GM13976 (cell line): ENCODE measurements around the gene CNTN6.

Source experiments
- DNase-seq: peaks from one replicate; pipeline ENCODE4 v3.0.0; 2012; ENCODE audit warnings: low spot score
- in situ Hi-C: fragments of 300-500 bp; cut with MboI; formaldehyde crosslinking; loops from one replicate; pipeline ENCODE4 v1.12.0; 2022; ENCODE audit warnings: low sequenced_read_pairs, mixed read lengths, inconsistent platforms; ENCODE audit not compliant: unreplicated experiment
- TF ChIP-seq, protein P1 (sequence below): IDR thresholded peaks from 2 replicates; pipeline ENCODE4 v1.5.1; 2012; ENCODE audit warnings: borderline replicate concordance, mild to moderate bottlenecking; ENCODE audit not compliant: insufficient read depth; ENCODE audit errors: extremely low read depth, missing control alignments, control extremely low read depth

Gene CNTN6

DNA sequence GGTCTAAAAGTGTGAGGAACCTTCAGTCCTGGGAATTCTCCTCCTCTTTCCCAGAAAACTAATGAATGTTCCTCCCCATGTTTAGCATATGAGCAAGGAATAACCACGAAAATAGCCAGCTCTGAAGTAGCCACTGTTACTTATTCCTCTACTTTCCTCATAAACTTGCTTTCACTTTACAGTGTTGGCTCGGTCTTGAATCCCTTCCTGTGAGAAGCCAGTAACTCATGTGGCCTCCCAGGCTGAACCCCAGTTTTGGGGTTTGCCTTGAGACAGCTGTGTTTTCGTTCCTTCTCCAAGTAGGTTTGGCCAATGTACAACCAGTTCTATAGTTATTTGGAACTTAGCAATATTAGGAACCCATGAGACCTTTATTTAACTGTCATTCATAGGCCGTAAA lies 195.0 kb downstream of the CNTN6 start:
- in situ Hi-C loops = no loop called here
- TF ChIP-seq, protein P1, sequence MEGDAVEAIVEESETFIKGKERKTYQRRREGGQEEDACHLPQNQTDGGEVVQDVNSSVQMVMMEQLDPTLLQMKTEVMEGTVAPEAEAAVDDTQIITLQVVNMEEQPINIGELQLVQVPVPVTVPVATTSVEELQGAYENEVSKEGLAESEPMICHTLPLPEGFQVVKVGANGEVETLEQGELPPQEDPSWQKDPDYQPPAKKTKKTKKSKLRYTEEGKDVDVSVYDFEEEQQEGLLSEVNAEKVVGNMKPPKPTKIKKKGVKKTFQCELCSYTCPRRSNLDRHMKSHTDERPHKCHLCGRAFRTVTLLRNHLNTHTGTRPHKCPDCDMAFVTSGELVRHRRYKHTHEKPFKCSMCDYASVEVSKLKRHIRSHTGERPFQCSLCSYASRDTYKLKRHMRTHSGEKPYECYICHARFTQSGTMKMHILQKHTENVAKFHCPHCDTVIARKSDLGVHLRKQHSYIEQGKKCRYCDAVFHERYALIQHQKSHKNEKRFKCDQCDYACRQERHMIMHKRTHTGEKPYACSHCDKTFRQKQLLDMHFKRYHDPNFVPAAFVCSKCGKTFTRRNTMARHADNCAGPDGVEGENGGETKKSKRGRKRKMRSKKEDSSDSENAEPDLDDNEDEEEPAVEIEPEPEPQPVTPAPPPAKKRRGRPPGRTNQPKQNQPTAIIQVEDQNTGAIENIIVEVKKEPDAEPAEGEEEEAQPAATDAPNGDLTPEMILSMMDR = no peak

DNA sequence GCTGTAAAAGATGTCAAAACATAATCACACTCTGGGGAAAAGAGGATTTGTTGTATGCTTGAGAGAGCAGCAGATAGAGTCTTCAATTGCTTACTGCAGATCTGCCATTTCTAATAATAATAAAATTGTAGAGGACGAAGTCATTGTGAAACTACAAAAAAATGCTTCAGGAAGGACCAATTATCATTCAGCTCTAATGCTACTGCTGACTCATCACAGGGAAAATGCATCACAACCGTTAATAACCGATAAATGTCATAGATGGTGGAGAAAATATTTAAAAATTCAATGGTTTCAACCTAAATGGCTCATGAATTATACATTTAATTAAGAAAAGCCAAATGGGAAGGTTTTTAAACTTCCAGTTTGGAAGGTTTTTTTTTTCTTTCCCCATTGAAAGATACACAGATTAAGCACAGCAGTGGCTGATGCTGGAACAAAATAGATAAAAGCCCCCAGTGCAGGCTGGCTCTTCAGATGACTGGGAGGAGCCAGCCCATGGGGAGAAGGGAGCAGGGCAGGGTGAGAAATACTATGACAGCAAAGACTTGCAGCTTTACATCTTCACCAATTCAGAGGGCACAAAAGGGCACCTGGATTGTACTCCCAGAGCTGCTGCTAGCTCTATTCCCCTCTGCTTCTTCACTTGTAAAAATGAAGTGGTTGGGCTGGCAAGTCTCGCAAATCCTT lies 196.1 kb downstream of the CNTN6 start:
- in situ Hi-C loops = no loop called here
- DNase-seq = no peak
- TF ChIP-seq, protein P1 = no peak

More for the DNA sequence above, 195.0 kb downstream of the CNTN6 start:
- no peak for DNase-seq

DNA sequence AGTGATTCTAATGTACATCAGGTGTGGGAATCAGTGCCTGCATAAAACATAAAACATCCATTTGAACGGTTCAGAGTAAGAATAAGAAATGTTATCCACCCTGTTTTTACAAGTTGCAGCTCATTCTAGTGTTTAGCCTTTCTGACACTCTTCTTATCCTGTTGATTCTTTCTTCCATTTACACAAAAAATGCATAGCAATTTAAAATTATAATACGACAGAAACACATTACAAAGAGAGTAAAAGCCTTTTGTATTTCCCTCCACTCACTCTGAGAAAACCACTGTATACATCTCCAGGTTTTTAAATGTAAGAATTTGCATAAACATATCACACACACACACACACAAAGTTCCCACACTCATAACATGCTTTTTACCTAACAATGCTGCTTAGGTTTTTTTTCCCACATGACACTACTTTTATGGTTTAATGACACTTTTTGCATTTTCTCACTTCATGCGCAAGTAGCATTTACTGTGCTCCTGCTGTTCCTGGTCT lies 199.8 kb downstream of the CNTN6 start:
- DNase-seq = no peak
- in situ Hi-C loops = no loop called here
- TF ChIP-seq, protein P1 = no peak

DNA sequence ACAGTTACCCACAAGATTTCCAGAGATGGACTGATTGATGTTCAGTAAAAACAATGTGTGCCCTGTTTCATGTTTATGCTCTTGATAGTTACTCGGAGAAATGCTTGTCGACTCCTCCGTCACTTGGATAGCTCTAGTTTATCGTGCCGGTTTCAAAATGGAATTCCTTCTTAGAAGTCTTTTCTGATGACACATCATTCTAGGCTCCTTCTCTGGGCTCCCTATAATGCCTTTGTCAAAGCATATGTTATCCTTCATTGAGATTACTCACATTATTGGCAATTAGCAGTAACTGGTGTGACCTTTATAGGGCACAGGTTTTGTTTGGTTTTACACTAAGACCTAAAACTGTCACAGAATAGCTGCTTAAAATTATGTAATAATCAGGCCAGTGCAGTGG lies 201.8 kb downstream of the CNTN6 start:
- in situ Hi-C loops = no loop called here
- no peak for DNase-seq
- TF ChIP-seq, protein P1 = no peak

DNA sequence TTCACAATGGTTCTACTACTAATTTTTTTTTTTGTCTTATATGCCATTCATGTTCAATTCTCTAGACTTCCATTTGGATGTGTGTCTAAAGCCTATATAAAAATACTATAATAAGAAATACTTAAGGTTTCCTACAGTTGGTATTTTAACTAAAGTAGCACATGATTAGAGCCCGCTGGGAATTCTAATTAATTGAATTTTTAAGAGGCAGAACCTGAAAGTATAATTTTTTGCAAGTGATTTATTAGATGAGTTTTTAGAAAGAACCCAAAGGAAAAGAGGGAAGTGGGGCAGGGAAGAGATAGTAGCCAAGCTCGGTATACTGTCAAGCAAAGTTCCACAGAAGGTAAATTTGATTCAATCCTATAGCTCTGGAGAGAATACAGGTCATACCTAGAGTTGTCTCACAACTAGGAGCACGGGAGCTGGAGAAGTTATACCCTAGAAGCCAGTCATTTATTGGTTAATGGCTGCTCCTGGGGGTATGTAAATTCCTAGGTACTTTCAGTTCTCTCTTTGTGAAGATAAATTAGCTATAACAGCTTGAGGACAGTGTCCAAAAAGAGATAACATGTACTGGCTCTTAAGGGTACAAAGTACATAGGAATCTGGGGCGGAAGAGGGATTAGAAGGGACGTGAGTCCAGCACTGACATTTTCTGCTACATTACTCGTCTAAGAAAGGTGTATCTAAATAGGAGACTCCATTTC lies 225.6 kb downstream of the CNTN6 start:
- in situ Hi-C loops = no loop called here
- DNase-seq = no peak
- TF ChIP-seq, protein P1 = no peak

DNA sequence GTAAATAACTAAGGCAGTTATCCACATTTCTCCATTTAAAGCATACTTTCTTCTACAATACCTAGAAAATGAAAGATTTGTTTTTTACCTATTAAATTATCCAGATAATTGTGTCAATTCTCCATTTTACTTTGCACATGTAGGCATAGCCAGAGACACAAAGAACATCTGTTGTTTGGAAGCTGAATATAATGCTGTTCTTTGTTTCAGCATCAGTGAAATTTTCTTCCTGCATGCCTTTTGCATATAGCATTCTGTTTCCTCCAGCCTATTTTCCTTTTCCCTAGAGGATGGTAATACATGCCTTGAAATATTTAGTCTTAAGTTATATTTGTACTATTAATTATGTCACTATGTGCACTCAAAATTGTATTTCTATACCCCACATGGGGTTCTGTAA lies 233.7 kb downstream of the CNTN6 start:
- TF ChIP-seq, protein P1 = no peak
- in situ Hi-C loops = no loop called here

DNA sequence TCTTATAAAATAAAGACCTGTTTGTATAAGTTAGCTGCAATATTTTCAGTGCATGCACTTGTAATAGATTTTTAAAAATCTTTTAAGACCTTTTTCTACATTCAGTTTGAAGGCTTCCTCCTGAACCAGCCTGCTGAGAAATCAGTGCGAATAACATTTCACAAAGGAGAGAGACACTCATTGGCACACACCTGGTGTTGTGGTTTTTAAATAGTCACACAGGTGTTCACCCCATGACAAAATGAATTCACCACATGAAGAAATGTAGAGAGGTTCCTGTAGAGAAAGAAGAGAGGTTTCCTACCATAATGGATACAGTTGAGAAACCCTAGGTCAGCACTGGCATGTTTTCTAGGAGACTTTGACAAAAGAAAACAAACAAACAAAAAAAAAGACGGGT lies 237.3 kb downstream of the CNTN6 start:
- no peak for DNase-seq
- TF ChIP-seq, protein P1 = no peak
- in situ Hi-C loops = no loop called here

More for the DNA sequence above, 233.7 kb downstream of the CNTN6 start:
- no peak for DNase-seq
